Activated T-helper 2 cell treated with anti-CD3 and anti-CD28 coated beads, Interferon-gamma antibody, Interleukin-2, Interleukin-4, amounts not matched to agents 10 μg/mL and 5 μg/mL and 100 μg/mL, durations not matched to agents 14 hours and 24 hours and 36 hours (primary cell): ENCODE measurements around the gene MDM1. TPM values are rescaled to one million over a fixed set of nuclear protein-coding genes. Genes with fewer than 3 reads are reported as not detected.
A peak's percentile ranks its signal among the peaks of the same experiment; 100 is the strongest.

Experiments
- DNase-seq: peaks from one replicate; pipeline ENCODE4 v3.0.0; 2021; ENCODE audit warnings: low spot score
- H3K27ac Mint-ChIP-seq: one replicate; pipeline ENCODE4 v1.8.0; 2021; ENCODE audit warnings: mixed read lengths
- H3K27me3 Mint-ChIP-seq: one replicate; pipeline ENCODE4 v1.8.0; 2021; ENCODE audit warnings: low read depth, mixed read lengths
- H3K36me3 Mint-ChIP-seq: one replicate; pipeline ENCODE4 v1.8.0; 2021; ENCODE audit warnings: low read depth, mixed read lengths
- H3K4me1 Mint-ChIP-seq: one replicate; pipeline ENCODE4 v1.8.0; 2021; ENCODE audit warnings: low read depth, mixed read lengths
- H3K4me3 Mint-ChIP-seq: one replicate; pipeline ENCODE4 v1.8.0; 2021; ENCODE audit warnings: low read depth, mild to moderate bottlenecking, moderate library complexity, mixed read lengths
- H3K9me3 Mint-ChIP-seq: one replicate; pipeline ENCODE4 v1.8.0; 2021; ENCODE audit warnings: mixed read lengths
- intact Hi-C: fragments of 100-400 bp; cut with micrococcal nuclease; formaldehyde crosslinking; loops from one replicate; pipeline ENCODE4 v1.15.1; 2023
- total RNA-seq: library from RNA; stranded (reverse); gene quantifications from 2 replicates; pipeline ENCODE4 v1.2.3, GENCODE V29; 2022

MDM1 gene
- total RNA-seq, 1 donor from 2014 or later = 13.1 TPM

DNA sequence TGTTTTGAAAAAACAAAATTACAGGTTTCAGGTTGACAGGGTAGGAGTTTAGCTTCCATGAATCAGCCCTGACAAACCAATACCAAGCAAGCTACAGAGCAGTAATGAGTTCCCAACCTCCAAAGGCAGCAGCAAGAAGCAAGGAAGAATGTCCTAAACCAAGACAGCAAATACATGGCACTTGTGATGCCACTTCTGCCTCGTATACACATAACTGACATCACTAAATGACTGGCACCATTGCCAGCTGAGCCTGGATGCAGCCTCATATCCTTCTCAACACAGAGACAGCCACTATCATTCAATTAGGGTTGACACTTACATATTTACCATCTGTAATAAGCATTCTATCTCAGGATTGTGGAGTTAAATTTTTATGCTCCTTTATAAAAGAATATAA lies 35.0 kb upstream of the MDM1 start:
- H3K4me3 Mint-ChIP-seq = no peak overlapping the region
- no peak overlapping the region for H3K27ac Mint-ChIP-seq
- DNase-seq = no peak

DNA sequence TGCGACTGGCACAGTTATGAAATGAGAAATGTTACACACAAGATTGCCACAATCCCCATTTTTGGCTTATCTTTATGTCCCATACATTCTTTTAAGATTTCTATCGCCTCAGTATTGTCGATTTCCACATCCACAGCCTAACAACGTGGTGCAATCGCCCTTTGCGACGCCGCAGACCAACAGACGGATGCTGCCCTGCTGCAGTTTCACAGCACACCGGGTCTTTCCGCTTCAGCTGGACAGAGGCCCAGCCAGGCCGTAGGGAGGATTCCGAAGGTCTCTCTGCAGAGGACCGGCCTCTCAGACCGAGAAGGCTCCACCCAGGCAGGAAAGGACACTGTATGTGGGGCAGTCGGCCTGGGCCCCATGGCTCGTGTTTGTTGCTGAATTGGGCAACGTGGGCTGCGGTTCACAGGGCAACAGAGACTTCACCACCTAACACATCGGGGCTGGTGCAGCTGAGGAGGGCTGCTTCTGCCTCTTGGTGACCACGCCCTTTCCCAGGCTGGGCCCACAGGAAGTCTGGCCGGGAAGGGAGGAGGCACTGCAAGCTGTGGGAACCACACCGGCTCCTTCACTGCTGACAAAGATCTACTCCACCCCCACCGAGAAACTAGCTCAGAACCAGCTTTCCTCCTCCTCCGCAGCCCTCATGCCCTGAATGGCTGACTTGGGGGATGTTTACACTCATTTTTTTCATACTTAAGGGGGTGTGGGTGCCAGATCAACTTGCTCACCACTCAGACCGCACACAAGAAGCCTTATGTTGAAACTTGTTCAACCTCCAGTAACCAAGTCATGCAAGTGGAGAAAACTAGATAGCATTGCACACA lies 32.9 kb upstream of the MDM1 start:
- Mint-ChIP-seq H3K9me3 (no peaks in the 10 kb centered on the region), H3K36me3 (no peaks in the 10 kb centered on the region), H3K27ac (peak overlapping the region; percentile 84), H3K4me1 (peaks cover 42% of the 10 kb centered on the region), H3K4me3 (peak overlapping the region; percentile 61), H3K27me3 (no peaks in the 10 kb centered on the region)
- intact Hi-C loops = loop anchor here (1.0 to 2.0 kb wide), 8 partner anchors 9 to 444 kb away; partner anchors contain the start of genes MDM2 and NUP107
- peak; percentile 85 for DNase-seq

More for the DNA sequence above, 35.0 kb upstream of the MDM1 start:
- Mint-ChIP-seq H3K27me3 (no peaks in the 10 kb centered on the region), H3K9me3 (no peaks in the 10 kb centered on the region), H3K4me1 (peaks cover 39% of the 10 kb centered on the region), H3K36me3 (no peaks in the 10 kb centered on the region)
- intact Hi-C loops = no loop called here

DNA sequence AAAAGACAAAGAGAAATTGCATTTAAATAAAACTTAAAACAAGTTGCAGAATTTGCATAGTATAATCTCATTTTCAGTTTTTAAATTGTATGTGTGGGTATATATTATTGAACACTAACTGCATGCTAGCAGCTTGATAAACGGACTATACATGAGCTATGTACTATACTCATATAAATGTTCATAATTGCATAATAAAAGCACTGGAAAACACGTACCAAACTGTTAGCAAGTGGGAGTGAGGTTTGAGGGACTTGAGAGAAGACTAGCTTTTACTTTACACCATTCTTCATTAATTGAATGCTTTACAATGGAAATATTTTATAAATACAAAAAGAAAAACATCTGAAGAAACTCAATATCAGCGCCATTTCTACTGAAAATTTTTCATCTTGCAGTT lies 32.2 kb upstream of the MDM1 start:
- Mint-ChIP-seq H3K4me3 (no peak overlapping the region), H3K4me1 (peaks cover 45% of the 10 kb centered on the region), H3K27me3 (no peaks in the 10 kb centered on the region), H3K27ac (no peak overlapping the region), H3K36me3 (no peaks in the 10 kb centered on the region), H3K9me3 (no peaks in the 10 kb centered on the region)
- DNase-seq = no peak
- intact Hi-C loops = loop anchor here (2.0 kb wide), 5 partner anchors 116 to 444 kb away; partner anchors contain the start of gene MDM2

DNA sequence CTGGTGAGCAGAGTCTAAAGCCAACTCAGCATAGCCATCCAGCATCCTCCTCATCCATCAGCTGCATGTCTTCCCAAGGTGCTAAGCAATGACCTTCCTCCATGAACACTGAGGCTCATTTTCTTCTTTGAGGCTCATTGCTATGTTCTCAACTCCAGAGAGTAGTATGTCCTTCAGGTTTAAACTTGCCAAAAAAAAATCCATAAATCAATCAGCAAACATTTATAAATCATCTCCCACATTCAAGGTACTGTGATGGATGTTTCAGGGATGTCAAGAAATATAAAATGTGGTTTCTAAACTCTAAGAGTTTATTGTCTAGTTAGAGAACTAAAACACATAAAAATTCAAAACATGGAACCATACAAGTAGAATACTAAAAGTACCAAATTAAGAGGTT lies 29.8 kb upstream of the MDM1 start:
- H3K4me1 Mint-ChIP-seq = peaks cover 42% of the 10 kb centered on the region

DNA sequence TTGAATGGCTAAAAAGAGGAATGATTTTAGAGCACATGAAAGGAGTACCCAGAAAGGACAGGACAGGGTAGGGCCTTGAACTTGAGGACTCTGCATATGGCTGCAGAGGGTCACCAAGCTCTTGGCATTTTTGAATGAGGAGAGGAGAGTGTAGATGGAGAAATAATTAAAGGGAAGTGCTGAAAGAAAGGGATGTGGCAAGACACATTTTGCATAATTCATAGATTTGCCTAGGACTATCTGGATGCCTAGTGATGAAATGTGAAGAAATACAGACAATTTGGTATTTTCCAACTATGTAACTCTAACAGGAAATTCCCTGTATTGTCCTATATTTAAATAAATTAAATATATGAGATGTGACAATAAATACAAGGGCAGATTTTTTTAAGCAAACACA lies 27.5 kb upstream of the MDM1 start:
- no peaks in the 10 kb centered on the region for H3K9me3 Mint-ChIP-seq
- intact Hi-C loops = no loop called here
- H3K27ac Mint-ChIP-seq = no peak overlapping the region
- H3K36me3 Mint-ChIP-seq = no peaks in the 10 kb centered on the region
- peaks cover 7% of the 10 kb centered on the region for H3K27me3 Mint-ChIP-seq
- H3K4me1 Mint-ChIP-seq = peaks cover 26% of the 10 kb centered on the region
- no peak for DNase-seq
- no peak overlapping the region for H3K4me3 Mint-ChIP-seq

More for the DNA sequence above, 29.8 kb upstream of the MDM1 start:
- H3K27me3 Mint-ChIP-seq = peaks cover 2% of the 10 kb centered on the region
- H3K4me3 Mint-ChIP-seq = no peak overlapping the region
- H3K27ac Mint-ChIP-seq = no peak overlapping the region
- DNase-seq = no peak
- H3K9me3 Mint-ChIP-seq = no peaks in the 10 kb centered on the region
- H3K36me3 Mint-ChIP-seq = no peaks in the 10 kb centered on the region
- intact Hi-C loops = no loop called here

DNA sequence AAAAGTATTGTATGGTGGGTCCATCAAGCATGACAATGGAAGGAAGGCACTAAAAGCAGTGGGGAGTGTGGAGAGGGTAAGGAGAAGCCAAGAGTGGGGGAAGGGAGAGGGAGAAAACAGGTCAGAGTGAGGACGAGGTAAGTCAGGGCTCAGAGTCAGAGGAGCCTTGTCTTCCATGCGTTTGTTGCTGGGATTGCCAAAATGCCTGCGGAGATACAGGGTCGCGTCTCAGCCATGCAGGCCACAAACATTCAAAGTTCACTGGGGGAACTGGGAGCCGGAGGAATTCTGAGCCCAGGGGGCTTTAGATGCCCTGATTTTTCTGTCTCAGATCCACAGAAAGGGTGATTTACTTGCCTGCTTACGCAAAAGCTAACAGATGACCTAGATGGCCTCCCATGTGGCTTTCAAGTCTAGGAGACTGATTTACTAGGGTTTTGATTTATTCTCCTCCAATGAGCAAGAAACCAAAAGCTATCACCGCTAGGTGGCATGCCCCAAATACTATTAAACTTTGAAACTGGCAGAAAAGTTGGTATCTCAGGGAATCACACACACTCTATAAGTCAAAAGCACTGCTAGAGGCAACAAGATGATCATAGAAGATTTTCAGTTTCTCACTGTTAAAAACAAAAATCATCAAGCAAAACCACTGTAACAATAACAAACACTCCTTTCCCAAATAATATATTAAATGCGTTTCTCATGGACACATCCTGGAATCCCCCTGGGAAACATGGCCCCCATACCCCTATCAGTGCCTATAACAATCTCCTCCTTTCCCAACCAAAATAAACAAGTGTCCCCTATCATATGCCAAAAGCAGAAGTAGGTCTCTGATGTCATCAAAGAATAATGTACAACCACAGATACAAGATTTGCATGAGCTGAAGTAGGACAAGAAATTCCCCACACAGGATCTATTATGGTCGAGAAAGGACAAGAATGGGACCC lies 26.6 kb upstream of the MDM1 start:
- DNase-seq = peak; percentile 51
- H3K27me3 Mint-ChIP-seq = peaks cover 7% of the 10 kb centered on the region
- H3K9me3 Mint-ChIP-seq = no peaks in the 10 kb centered on the region
- H3K4me1 Mint-ChIP-seq = peaks cover 19% of the 10 kb centered on the region
- intact Hi-C loops = no loop called here
- H3K36me3 Mint-ChIP-seq = no peaks in the 10 kb centered on the region
- no peak overlapping the region for H3K27ac Mint-ChIP-seq
- H3K4me3 Mint-ChIP-seq = no peak overlapping the region

DNA sequence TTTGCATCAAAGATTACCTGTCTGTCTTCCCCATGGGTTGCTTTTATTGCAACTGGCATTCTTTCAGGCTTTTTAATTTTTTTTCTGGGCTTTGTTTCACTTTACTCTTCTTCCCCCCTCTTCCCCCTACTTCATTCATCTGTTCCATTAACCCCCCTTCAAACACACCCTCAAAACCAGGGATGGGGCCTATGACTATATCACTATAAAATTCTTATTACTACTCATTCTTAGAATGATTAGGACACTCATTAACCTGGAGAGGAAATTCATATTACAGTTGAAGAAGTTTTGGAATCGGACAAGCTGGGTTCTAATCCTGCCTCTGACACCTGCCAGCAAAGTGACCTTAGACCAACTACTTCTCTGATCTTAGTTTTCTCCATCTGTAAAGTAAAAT lies 24.8 kb upstream of the MDM1 start:
- Mint-ChIP-seq H3K9me3 (no peaks in the 10 kb centered on the region), H3K36me3 (no peaks in the 10 kb centered on the region), H3K27me3 (peaks cover 15% of the 10 kb centered on the region), H3K27ac (no peak overlapping the region), H3K4me3 (no peak overlapping the region), H3K4me1 (peaks cover 11% of the 10 kb centered on the region)
- no peak for DNase-seq
- intact Hi-C loops = no loop called here

DNA sequence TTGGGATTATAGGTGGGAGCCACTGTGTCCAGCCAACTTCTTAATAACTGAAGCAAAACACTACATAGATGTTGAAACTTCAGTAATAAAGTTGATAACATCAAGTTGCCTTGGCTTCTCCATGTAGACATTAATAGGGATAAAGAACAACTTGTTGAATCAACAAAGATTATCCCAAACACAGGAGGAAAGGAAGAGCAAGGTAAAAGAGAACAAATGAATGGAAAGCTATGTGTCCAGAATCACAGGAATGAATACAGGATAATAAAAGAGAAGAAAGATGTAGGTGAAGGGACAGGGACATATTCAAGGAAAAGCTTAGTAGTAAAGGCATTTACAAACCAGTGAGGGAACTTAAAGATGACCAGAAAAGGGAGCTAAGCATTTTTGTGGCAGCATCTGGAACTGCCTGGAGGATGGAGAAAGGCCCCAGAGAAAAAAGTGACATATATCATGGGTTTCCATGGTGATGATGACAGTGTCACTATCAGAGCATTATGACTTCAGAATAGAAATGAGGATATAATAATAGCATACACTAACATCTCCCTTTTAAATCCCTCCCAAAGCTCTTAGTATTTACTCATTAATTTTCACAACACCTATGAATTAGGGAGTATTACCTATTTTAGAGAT lies 24.0 kb upstream of the MDM1 start:
- peaks cover 15% of the 10 kb centered on the region for H3K27me3 Mint-ChIP-seq
- no peak for DNase-seq
- H3K4me3 Mint-ChIP-seq = no peak overlapping the region
- H3K9me3 Mint-ChIP-seq = no peaks in the 10 kb centered on the region
- no peaks in the 10 kb centered on the region for H3K36me3 Mint-ChIP-seq
- peaks cover 10% of the 10 kb centered on the region for H3K4me1 Mint-ChIP-seq
- H3K27ac Mint-ChIP-seq = no peak overlapping the region
- intact Hi-C loops = no loop called here

DNA sequence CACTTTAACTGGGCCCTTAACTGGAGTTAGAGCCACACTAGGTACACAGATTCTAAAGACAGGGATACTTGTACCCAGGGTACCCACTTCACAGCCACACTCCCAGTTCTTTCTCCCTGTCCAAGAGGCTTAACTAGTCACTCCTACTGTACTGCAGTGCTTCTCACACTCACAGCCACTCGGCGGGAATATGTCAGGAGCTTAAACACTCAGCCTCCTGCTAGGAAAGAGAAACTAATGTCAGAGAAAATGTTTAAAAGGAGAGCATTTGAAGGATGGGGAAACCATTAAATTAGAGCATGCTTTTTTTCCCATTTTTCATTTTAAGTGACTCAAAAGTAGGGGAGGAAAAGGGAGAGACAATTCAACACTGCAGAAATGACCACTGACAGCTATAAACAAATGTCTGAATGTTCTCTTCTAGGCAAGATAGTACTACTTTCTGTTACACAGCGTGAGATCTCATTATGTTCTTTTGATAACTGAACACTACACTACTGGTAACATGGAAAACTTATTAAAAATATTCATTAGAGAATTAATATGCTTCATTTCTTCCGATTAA lies 22.9 kb upstream of the MDM1 start:
- H3K27me3 Mint-ChIP-seq = peaks cover 22% of the 10 kb centered on the region
- H3K4me3 Mint-ChIP-seq = no peak overlapping the region
- no peaks in the 10 kb centered on the region for H3K36me3 Mint-ChIP-seq
- no peaks in the 10 kb centered on the region for H3K9me3 Mint-ChIP-seq
- intact Hi-C loops = no loop called here
- H3K4me1 Mint-ChIP-seq = peaks cover 10% of the 10 kb centered on the region
- no peak overlapping the region for H3K27ac Mint-ChIP-seq
- no peak for DNase-seq

DNA sequence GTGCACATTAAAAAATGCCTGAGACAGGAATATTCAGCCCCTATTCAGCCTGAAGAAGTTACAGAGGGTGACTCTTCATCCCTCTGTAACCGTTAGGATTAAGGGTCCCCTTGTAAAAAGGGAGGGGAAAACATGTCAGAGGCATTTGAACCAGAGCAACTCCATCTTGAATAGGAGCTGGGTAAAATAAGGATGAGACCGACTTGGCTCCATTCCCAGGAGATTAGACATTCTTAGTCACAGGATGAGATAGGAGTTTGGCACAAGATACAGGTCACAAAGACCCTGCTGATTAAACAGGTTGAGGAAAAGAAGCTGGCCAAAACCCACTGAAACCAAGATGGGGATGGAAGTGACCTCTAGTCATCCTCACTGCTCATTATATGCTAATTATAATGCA lies 19.9 kb upstream of the MDM1 start:
- H3K9me3 Mint-ChIP-seq = no peaks in the 10 kb centered on the region
- H3K36me3 Mint-ChIP-seq = no peaks in the 10 kb centered on the region
- peaks cover 29% of the 10 kb centered on the region for H3K27me3 Mint-ChIP-seq
- no peak overlapping the region for H3K27ac Mint-ChIP-seq
- no peak for DNase-seq
- no peak overlapping the region for H3K4me3 Mint-ChIP-seq
- intact Hi-C loops = no loop called here
- H3K4me1 Mint-ChIP-seq = peaks cover 6% of the 10 kb centered on the region

DNA sequence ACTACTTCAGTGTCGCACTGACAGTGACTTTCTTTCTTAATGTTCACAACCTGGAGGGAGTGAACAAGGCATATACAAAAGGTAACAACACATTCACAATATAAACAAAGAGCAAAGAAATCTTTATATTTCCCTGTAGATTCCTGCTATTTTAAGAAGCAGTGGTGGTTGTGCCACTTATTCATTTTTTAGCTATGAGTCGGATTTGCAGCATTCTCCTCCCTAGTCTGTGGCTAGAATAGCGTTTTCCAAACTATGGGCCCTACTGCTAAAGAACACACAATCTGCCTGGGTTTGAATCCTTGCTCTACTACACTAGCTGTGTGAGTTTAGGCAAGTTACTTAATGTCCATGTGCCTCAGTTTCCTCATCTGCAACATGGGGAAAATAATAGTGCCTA lies 18.6 kb upstream of the MDM1 start:
- H3K36me3 Mint-ChIP-seq = no peaks in the 10 kb centered on the region
- intact Hi-C loops = no loop called here
- peaks cover 12% of the 10 kb centered on the region for H3K4me1 Mint-ChIP-seq
- H3K27ac Mint-ChIP-seq = no peak overlapping the region
- H3K4me3 Mint-ChIP-seq = no peak overlapping the region
- DNase-seq = no peak
- H3K27me3 Mint-ChIP-seq = peaks cover 33% of the 10 kb centered on the region
- no peaks in the 10 kb centered on the region for H3K9me3 Mint-ChIP-seq

DNA sequence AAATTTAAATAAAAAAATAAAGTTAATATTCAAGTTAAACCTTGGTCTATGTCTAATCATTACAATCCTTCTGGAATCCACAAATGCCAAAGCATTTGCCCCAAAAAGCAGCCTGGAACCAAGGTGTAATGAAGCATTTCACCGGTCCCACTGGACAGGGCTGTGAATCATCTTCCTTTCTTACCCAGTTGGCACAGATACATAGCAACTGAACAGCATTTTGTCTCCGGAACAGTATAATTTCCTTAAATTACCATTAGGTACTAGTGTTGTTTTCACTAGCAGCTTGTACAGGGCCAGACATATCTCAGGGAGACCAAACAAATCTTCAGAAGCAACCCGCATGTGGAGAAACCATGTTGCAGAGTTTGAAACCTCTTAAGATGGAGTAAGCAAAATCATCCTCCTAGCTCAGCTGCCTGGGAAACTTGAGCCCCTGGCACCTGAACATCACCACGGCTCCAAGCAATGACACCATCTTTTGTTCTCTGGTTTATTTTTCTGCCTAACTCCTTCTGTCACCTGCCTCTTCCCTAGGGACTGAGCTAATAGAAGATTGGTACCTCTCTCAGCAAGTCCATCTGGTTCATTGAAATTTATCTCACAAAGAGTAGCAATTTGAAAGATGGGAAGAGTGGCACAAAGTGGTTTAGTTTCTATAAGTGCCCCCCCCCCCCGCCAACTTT lies 17.9 kb upstream of the MDM1 start:
- Mint-ChIP-seq H3K4me1 (peaks cover 15% of the 10 kb centered on the region), H3K9me3 (no peaks in the 10 kb centered on the region)
- intact Hi-C loops = no loop called here

More for the DNA sequence above, 17.9 kb upstream of the MDM1 start:
- Mint-ChIP-seq H3K4me3 (no peak overlapping the region), H3K36me3 (no peaks in the 10 kb centered on the region), H3K27ac (no peak overlapping the region), H3K27me3 (peaks cover 36% of the 10 kb centered on the region)
- DNase-seq = no peak
